Stimulated activated CD4-positive, alpha-beta T cell treated with anti-CD3 and anti-CD28 coated beads, Interleukin-4, amount 100 ng/mL, for 1 hour (primary cell): Measurements from ENCODE around the gene HOXB2.

ENCODE experiments used
- DNase-seq: peaks from one replicate; pipeline ENCODE4 v3.0.0-alpha.2; 2020

The HOXB2 gene

DNA sequence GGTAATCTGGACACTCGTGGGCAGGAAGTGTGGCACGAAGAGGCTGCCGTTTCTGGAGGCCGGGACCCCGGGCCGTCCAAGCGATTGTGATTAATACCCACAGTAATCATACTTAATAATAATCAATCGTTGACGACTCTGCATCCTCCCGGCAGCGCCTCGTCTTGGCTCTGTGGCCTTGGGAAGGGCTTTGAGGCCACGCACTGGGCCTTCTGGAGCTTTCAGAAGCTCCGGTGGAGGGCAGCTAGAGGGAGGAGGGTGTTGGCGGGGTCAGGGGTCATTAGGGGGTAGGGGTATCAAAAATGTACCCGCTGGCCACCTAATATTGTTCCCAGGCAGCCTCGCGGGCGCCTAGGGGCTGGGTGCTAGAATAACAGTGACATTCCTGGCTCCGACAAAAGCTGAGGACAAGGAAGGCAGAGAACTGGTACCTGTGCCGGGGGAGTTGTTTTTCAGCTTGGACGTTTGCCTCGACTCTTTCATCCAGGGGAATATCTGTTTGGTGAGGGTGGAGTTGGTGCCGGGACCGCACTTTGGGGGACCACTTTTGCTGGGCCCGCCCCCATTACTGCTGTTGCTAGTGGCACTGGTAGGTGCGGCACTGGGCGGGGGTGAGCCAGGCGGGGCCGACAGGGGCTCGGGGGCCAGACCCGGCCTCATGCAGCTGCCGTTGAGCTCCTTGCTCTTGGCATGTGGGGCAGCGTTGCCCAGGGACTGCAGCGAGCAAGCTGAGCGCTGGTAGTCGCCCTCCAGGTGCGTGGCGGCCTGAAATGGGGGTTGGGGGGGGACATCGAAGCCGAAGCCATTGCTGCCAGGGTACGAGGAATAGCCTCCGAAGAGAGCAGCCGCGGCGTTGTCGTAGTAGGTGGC is 6.9 kb upstream of the HOXB2 start:
- DNase-seq, result no peak

- no peak for DNase-seq
These were observed 6.3 kb upstream of the HOXB2 start for GRCh38 chr17:48551214-48551555.

DNA sequence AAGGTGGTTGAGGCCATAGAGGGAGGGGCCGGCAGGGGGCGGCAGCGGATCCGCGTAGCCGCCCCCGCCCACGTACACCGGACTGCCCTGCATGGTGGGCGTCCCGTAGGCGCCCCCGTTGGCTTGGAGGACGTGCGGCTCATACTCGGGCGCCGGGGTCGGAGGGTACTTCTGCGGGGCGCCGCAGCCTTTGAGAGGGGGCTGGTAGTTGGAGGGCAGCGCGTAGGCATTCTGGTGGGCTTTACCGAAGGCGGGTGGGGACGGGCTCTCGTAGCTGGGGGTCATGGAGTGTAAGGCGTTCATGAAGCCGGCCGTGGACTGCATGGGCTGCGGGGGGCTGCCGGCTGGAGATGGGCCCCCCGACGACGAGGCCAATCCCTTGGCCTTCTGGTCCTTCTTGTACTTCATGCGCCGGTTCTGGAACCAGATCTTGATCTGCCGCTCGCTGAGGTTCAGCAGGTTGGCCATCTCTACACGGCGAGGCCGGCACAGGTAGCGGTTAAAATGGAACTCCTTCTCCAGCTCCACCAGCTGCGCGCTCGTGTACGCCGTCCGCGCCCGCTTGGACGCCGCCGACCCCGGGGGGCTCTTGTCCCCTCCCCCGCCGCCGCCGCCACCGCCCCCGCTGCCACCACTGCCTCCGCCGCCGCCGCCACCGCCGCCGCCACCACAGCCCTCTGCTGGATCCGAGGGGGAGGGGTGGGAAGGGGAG is 5.7 kb upstream of the HOXB2 start:
- no peak for DNase-seq

- no peak for DNase-seq
These were observed 5.1 kb upstream of the HOXB2 start for GRCh38 chr17:48549914-48550501.

DNA sequence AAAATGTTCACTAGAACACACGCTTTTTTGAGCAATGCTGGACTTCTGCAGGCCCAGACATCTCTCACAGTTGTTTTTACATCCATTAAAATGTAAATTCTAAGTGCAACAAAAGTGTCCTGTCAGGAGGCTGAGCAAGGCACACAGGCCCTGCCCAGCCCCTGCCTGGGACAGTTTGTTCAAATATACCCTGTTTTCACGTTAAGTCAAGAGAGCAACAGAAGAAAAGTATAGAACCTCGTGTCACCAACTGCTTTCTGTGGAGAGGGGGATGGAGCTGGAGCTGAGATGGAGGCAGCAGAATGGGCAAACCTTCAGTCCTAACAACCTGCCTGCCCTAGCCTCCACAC is 4.3 kb upstream of the HOXB2 start:
- DNase-seq, result no peak

DNA sequence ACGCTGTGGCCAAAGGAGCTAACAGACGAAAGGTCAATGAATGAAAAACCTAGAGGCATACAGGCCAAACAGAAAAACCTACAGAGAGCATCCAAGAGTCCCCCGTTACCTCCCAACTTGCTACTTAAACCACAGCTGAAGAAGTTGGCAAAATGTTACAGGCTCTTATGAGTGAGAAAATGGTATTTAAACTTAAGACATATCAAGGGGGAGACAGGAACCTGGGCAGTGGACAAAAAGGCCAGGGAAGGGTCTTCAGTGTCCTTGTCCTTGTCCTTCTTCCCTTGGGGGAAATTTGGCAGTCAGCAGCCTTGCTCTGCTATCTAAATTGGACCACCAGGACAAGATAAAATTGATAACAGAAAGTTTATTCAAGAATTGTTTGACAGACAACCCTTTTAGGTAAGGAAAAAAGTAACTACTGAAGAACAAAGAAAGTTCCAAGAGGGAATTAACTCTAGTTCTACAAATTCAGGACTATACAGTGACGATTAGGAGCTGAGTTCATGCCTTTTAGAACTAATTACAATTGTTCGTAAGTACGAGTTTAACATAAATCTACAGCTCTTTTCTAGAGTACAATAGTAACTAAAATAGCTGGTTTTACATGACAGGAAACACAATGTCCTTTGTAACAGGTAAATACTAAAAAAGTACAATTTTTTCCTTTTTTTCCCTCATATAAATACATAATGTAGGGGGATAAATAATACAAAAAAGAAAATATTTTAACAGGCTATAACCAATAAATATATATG is 3.8 kb upstream of the HOXB2 start:
- DNase-seq, result no peak

- peak; percentile 42 for DNase-seq
These were observed 3.1 kb upstream of the HOXB2 start for GRCh38 chr17:48547808-48548522.

DNA sequence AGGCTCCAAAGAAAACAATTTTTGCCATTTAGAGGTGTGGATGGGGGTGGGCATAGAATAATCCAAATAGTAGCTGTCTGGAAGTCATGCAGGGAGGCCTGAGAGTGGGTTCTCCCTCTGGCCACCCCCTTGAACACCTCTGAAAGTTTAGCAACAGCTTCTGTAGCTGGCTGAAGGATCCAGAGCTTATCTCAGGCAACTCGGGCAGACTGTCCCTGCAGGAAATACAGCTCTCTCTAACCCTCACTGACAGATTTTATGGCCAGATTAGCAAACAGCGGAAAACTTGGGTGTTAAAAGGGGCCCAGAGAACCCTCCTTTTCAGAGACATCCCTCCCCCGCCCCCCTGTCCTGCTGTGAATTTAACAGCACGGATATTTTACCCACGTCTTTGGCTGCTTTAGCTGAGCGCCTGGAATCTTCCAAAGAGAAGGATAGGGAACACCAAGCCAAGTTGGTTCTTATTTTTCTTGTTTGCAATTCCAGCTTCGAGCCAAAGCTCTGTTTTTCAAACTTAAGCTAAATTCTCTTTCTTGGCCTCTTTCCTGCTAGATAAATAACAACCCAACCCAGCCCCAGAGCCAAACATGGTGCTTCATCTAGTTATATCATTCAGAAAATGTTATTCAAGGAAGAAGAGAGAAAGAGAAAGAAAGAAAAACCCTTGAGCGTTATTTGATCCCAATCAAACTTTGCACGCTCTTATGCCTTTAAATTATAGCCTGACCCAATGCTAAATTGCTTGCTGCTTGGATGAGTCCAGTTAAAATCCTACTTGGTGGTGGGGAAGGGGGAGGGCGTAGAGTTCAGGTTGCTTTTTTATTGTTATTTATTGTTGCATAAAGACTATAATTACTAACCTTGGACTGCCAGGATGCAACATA is 2.3 kb upstream of the HOXB2 start:
- no peak for DNase-seq

GRCh38 chr17:48546137-48546923 is 1.4 kb upstream of the HOXB2 start:
- no peak for DNase-seq

DNA sequence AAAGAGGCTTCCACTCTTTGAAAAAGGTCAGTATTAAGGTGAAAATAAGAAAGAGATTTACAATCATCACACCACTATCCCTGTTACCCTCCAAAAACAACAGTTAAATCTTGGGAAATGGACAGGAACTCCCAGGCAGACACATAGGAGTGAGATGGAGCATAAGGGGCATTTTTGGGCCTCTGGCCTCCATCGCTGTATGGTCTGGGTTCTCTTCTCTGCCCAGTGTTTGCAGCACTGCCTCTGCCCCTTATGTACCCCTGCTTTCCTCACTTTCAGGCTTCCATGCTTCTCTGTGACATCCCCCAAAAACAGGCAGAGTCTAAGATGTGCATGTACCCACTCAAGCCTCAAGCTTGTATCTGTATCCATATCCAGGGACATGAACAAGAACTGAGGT is 630 bp upstream of the HOXB2 start:
- no peak for DNase-seq

DNA sequence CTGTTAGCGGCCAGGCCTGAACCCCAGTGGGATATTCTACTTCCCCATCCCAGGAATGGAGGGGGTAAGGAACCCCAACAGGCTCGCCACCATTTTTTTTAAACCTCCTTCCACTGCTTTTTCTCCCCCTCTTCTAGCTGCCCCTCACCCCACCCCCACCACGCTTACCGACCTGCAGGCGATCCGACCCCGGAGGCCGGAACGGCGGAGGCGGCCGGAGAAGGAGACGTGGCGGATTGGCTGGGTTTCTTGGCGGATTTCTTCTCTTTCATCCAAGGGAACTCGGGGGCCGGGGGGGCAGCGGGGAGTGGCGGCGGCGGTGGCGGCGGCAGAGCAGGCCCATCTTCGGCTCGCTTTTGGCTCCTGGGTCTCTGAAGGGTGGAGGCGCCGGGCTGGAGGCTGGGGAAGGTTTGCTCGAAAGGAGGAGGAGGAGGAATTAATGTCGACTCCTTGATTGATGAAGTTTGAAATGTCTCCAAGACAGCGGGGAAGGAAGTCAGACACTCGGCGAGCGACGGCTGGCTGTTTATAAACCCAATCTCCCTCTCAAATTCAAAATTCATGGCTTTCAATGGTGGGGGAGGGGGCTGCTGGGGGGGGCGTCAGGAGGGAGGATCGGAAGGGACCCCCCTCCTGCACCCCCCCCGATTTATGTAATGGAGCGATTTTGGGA is 424 bp downstream of the HOXB2 start:
- DNase-seq, result peak; percentile 38

DNA sequence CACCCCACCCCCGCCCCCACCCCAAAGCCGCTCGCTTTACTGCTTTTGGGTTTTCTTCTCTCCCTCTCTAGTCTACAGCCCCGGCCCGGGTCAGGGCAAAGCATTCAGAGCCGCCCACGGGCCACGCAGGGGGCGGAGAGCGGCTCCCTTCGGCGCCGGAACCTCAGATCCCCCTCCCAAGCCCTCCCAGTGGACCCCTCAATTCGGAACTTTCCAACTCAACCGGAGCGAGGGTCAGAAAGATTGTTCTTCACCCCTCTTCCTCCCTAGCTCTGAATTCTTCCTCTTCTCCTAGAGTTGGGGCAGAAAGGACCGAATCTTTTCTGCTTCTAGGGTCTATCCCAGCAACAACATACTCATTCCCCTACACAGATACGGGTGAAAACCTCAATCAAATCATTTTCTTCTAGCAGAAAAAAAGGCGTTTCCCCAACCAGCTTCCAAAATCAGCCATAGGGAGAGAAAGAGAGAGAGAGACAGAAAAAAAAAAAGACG is 1.0 kb downstream of the HOXB2 start:
- DNase-seq, result peak; percentile 59

GRCh38 chr17:48543107-48543853 is 1.6 kb downstream of the HOXB2 start:
- peak; percentile 60 for DNase-seq

- no peak for DNase-seq
These were observed 2.2 kb downstream of the HOXB2 start for GRCh38 chr17:48542698-48543106.

DNA sequence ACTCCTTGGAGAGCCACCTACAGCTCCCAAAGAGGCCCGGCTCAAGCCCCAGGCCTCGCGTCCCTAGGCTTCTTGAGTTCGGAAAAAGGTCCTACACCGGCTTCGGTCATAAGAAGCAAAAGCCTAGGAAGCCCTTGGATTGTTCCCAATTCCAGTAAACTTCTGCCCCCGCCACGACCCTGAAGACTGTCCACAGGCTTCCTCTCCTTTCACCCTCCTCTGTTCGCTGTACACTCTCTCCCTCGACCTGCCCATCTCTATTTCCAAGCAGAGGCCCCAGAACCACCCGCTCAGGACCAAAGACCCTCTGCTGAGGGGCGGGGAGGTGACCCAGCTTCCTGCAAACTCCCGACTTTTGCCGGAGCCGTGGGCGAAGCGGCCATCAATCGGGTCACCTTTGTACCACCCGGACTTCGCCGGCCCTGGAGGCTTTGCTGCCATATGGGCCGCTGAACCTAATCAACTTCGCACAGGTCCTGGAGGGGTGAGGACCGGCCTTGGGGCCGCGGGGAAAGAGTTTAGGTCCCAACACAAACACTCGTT is 2.7 kb downstream of the HOXB2 start:
- DNase-seq, result peak; percentile 26

DNA sequence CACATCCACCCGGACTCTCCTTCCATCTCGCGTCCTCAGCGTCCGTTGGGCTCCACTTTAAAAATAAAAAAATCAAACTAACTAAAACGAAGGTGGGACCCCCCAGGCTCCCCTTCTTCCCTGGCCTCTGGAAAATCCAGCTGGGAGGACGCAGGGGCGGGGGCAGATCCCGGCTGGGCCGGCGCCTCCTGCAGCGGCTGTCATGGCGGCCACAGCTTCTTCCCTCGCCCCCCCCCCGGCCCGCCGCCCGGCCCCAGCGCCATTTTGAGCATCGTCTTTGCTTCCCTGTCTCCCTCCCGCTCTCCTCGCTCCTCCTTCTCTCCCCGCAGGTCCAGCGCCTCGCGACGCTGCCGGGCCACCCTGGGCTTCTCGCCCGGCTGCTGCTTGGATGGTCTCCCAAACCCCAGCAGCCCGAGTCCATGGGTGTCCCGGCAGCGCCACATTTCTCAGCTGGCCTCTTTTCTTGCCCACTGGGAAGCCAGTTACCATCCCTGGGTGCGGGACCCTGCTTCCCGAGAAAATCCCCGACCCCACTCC is 3.3 kb downstream of the HOXB2 start:
- peak; percentile 54 for DNase-seq

DNA sequence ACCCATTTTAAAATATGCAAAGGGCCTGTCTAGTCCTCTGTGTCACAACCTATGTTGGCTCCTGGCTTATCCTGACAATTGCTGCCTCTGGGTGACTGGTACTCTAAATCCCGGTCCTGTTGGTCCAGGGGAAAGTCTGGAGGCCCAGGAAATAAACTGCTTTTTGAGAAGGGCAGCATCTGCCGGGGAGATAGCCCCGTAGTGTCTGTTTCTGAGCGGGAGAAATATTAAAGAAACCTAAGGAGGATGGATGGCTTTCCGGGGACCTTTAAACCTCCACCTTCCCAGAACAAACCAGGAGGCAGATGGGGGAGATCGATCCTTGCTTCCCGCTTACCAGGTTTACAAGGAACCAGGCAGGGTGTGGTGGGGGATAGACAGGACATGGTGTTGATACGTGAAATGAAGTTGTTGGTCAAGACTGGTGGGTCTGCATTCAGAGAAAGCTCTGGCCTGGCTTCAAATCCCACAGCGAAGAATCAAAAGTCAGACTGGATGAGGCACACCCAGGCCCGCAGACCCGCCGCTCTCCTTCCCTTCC is 3.8 kb downstream of the HOXB2 start:
- DNase-seq, result no peak

DNA sequence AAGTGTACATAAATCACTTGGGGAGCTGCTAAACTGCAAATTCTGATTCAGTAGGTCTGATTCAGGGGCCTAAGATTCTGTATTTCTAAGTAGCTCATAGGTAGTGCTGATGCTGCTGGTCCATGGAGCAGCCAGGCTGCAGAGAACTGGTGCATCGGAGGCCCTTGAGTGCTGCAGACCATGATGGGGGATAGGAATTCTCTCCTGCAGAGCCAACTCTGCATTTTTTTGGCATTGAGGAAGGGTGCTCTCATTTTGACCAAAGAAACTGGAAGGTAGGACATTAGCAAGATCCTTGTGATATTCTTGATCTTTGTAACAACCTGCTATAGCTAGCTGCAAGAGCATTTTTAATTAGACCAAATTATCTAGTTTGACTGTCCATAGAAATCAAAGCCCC is 4.7 kb downstream of the HOXB2 start:
- no peak for DNase-seq
